HFFc6 (cell line): ENCODE measurements around the gene EEIG1. TPM values are rescaled to one million over a fixed set of nuclear protein-coding genes. Genes with fewer than 3 reads are reported as not detected.

Source experiments
- DNase-seq: peaks from one replicate; pipeline ENCODE4 v3.0.0-alpha.2; 2018
- H3K27ac Mint-ChIP-seq: 2 replicates; pipeline ENCODE4 v1.8.0; 2020; ENCODE audit warnings: mild to moderate bottlenecking, mixed read lengths
- H3K27me3 Mint-ChIP-seq: 2 replicates; pipeline ENCODE4 v1.8.0; 2021; ENCODE audit warnings: mild to moderate bottlenecking, moderate library complexity, mixed read lengths; ENCODE audit not compliant: insufficient read depth
- H3K36me3 Mint-ChIP-seq: 2 replicates; pipeline ENCODE4 v1.8.0; 2021; ENCODE audit warnings: low read depth, mixed read lengths
- H3K4me1 Mint-ChIP-seq: 2 replicates; pipeline ENCODE4 v1.8.0; 2020; ENCODE audit warnings: low read depth, mixed read lengths
- H3K4me3 Mint-ChIP-seq: 2 replicates; pipeline ENCODE4 v1.8.0; 2020; ENCODE audit warnings: mild to moderate bottlenecking, moderate library complexity, mixed read lengths
- H3K9me3 Mint-ChIP-seq: 2 replicates; pipeline ENCODE4 v1.8.0; 2020; ENCODE audit warnings: mild to moderate bottlenecking, mixed read lengths
- CTCF ChIP-seq: fragments of 200-600 bp; sonication (generic); IDR thresholded peaks from 2 replicates; pipeline ENCODE4 v1.5.0; 2021; ENCODE audit warnings: antibody characterized with exemption, mild to moderate bottlenecking
- total RNA-seq, 6 experiments: library from RNA; stranded (reverse); fragmentation: NEBNext Ultra II Directional; extraction: Animal tissue kit (Norgen Biotek cat#: 25700); gene quantifications; 2 replicates in 1 of 6; 3 replicates in 5 of 6; pipeline ENCODE4 v1.2.3, GENCODE V29; 2021

EEIG1 gene
- total RNA-seq, 6 experiments from 2014 or later: 26.7 to 35.4 (median 29.3) TPM

DNA sequence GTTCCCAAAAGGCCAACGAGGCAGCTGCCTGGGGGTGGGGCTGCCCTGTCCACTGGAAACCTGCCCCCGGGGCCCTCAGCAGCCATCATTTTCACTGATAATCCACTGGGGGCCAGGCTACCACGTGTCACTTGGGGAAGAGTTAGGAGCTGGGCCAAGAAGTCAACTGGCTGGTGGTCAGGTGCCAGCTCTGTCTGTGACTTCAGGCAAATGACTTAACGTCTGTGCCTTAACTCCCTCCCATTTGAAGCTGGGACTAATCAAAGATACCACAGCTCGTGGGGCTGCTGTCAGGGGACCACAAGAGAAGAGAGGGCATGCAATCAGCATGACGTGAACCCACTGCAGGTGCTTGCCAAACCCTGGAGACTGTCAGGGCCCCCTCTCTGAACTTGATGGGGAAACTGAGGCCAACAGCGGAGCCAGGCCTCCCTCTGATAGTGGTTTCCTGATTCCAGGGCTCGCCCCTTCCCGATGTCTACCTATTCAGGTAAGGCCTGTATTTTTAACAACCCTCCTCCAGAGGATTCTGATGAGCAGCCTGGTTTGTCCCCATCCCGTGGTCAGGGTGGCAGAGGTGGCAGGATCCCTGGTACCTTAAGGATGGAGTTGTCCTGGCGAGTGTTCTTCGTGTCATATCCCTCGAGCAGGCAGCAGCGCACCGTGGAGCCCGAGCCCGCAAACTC lies 30.8 kb downstream of the EEIG1 start:
- Mint-ChIP-seq H3K27me3 (no peaks in the 10 kb centered on the region; the same call in 1 of the 2 replicates), H3K4me3 (no peak overlapping the region), H3K36me3 (no peaks in the 10 kb centered on the region), H3K9me3 (no peaks in the 10 kb centered on the region), H3K4me1 (0 out of 2 replicates have a peak, but pooled peaks cover 5% of the 10 kb centered on the region), H3K27ac (no peak overlapping the region)
- no peak for TF ChIP-seq CTCF
- no peak for DNase-seq

- Mint-ChIP-seq H3K27ac (no peak overlapping the region), H3K4me1 (peaks cover 11% of the 10 kb centered on the region), H3K36me3 (no peaks in the 10 kb centered on the region), H3K4me3 (no peak overlapping the region), H3K27me3 (no peaks in the 10 kb centered on the region; the same call in 1 of the 2 replicates), H3K9me3 (no peaks in the 10 kb centered on the region)
- no peak for TF ChIP-seq CTCF
- DNase-seq: no peak
These were observed 32.7 kb downstream of the EEIG1 start for GRCh38 chr9:127947841-127948710.

DNA sequence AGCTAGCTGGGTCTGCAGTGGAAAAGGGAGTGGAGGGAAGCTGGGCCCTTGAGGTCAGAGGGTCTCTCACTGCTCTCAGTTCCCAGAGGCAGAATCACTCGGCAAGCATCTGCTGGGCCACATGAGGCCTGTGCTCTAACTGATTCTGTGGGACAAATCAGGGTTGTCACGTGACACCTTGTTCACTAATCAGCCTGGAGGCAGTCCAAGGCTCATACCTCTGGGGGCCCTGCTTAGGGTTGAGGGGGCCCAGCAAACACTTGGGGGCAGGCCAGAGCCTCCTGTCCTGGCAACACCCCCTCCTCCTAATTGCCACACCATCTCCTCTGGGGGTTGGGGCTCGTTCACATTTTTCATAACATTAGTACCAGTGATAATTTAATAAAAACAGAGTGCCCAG lies 34.1 kb downstream of the EEIG1 start:
- no peak for DNase-seq
- Mint-ChIP-seq H3K4me1 (peaks cover 12% of the 10 kb centered on the region), H3K27me3 (no peaks in the 10 kb centered on the region; the same call in 1 of the 2 replicates), H3K36me3 (no peaks in the 10 kb centered on the region; the same call in 1 of the 2 replicates), H3K4me3 (no peak overlapping the region), H3K9me3 (no peaks in the 10 kb centered on the region), H3K27ac (no peak overlapping the region)
- TF ChIP-seq CTCF: no peak

GRCh38 chr9:127945942-127946341 lies 34.8 kb downstream of the EEIG1 start:
- no peak for DNase-seq
- TF ChIP-seq CTCF: no peak; the same call in 1 of the 2 replicates
- H3K27me3 Mint-ChIP-seq: no peaks in the 10 kb centered on the region; the same call in 1 of the 2 replicates
- no peaks in the 10 kb centered on the region; the same call in 1 of the 2 replicates for H3K36me3 Mint-ChIP-seq
- peaks cover 12% of the 10 kb centered on the region for H3K4me1 Mint-ChIP-seq
- H3K9me3 Mint-ChIP-seq: no peaks in the 10 kb centered on the region
- H3K4me3 Mint-ChIP-seq: no peak overlapping the region
- no peak overlapping the region for H3K27ac Mint-ChIP-seq

GRCh38 chr9:127945338-127945737 lies 35.5 kb downstream of the EEIG1 start:
- no peak for DNase-seq
- Mint-ChIP-seq H3K4me1 (peaks cover 12% of the 10 kb centered on the region), H3K27ac (no peak overlapping the region), H3K27me3 (no peaks in the 10 kb centered on the region; the same call in 1 of the 2 replicates), H3K9me3 (no peaks in the 10 kb centered on the region), H3K36me3 (no peaks in the 10 kb centered on the region; the same call in 1 of the 2 replicates), H3K4me3 (no peak overlapping the region)
- TF ChIP-seq CTCF: no peak
